GM11168 (cell line): Measurements from ENCODE around the gene WDR59.
"Not testable (repeated sequence)": the region's sequence is repeated elsewhere in the genome, so short reads cannot be mapped to it uniquely, and the experiment has no call there.

Source experiments
- in situ Hi-C: fragments of 300-500 bp; cut with MboI; formaldehyde crosslinking; loops from one replicate; pipeline ENCODE4 v1.12.0; 2022; ENCODE audit warnings: low sequenced_read_pairs; ENCODE audit not compliant: unreplicated experiment

Gene WDR59

GRCh38 chr16:74868501-74868900 is 116.4 kb downstream of the WDR59 start:
- in situ Hi-C loops: no loop called here

- in situ Hi-C loops: no loop called here
Observed at GRCh38 chr16:74868035-74868434, 116.9 kb downstream of the WDR59 start.

- in situ Hi-C loops: no loop called here
Observed at GRCh38 chr16:74867281-74867849, 117.6 kb downstream of the WDR59 start.

- in situ Hi-C loops: no loop called here
Observed at GRCh38 chr16:74865922-74866598, 118.9 kb downstream of the WDR59 start.

- in situ Hi-C loops: no loop called here
Observed at GRCh38 chr16:74862743-74863244, 122.1 kb downstream of the WDR59 start.

- in situ Hi-C loops: loop anchor here (10.0 kb wide), 1 partner anchor 138 kb away; no protein-coding TSS in a partner anchor
Observed at GRCh38 chr16:74852500-74852875, 132.4 kb downstream of the WDR59 start.

GRCh38 chr16:74850027-74850426 is 134.9 kb downstream of the WDR59 start:
- in situ Hi-C loops: loop anchor here (10.0 kb wide), 1 partner anchor 135 kb away; no protein-coding TSS in a partner anchor

GRCh38 chr16:74847202-74847601 is 137.7 kb downstream of the WDR59 start:
- in situ Hi-C loops: no loop called here

GRCh38 chr16:74846714-74847113 is 138.2 kb downstream of the WDR59 start:
- in situ Hi-C loops: no loop called here

GRCh38 chr16:74844041-74844980 is 140.6 kb downstream of the WDR59 start:
- in situ Hi-C loops: no loop called here

- in situ Hi-C loops: not testable (repeated sequence)
Observed at GRCh38 chr16:74843381-74844035, 141.4 kb downstream of the WDR59 start.

- in situ Hi-C loops: no loop called here
Observed at GRCh38 chr16:74842413-74842812, 142.5 kb downstream of the WDR59 start.

GRCh38 chr16:74841904-74842303 is 143.0 kb downstream of the WDR59 start:
- in situ Hi-C loops: no loop called here

- in situ Hi-C loops: no loop called here
Observed at GRCh38 chr16:74841469-74841868, 143.5 kb downstream of the WDR59 start.

GRCh38 chr16:74837056-74837455 is 147.9 kb downstream of the WDR59 start:
- in situ Hi-C loops: no loop called here

GRCh38 chr16:74836111-74836671 is 148.7 kb downstream of the WDR59 start:
- in situ Hi-C loops: no loop called here

GRCh38 chr16:74832228-74832627 is 152.7 kb downstream of the WDR59 start:
- in situ Hi-C loops: no loop called here

- in situ Hi-C loops: no loop called here
Observed at GRCh38 chr16:74831467-74831866, 153.5 kb downstream of the WDR59 start.

GRCh38 chr16:74830648-74831047 is 154.3 kb downstream of the WDR59 start:
- in situ Hi-C loops: no loop called here

GRCh38 chr16:74829637-74830036 is 155.3 kb downstream of the WDR59 start:
- in situ Hi-C loops: no loop called here
